Fibroblast of lung (primary cell): ENCODE data around the gene SUMF1.
"Not testable (repeated sequence)": the region's sequence is repeated elsewhere in the genome, so short reads cannot be mapped to it uniquely, and the experiment has no call there.

ENCODE experiments used
- CTCF ChIP-seq, 2 donors: IDR thresholded peaks in 1 of 2; conservative IDR thresholded peaks in 1 of 2; 1 replicate in 1 of 2; 2 replicates in 1 of 2; pipeline ENCODE4 v1.5.1; 2011 to 2012; ENCODE audit warnings: low read length in 2 of 2, control low read depth in 1 of 2, inconsistent platforms in 1 of 2, low read depth in 1 of 2, mild to moderate bottlenecking in 1 of 2
- EZH2 ChIP-seq: IDR thresholded peaks from 2 replicates; pipeline ENCODE4 v1.5.1; 2012; ENCODE audit warnings: low read length, control low read depth, mild to moderate bottlenecking; ENCODE audit errors: missing control alignments

DNA sequence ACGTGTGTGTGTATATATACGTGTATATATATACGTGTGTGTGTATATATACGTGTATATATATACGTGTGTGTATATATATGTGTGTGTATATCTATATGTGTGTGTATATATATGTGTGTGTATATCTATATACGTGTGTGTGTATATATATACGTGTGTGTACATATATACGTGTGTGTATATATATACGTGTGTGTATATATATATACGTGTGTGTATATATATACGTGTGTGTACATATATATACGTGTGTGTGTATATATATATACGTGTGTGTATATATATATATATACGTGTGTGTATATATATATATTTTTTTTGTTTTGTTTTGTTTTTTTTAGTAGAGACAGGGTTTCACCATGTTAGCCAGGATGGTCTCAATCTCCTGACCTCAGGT is 10.3 kb downstream of the SUMF1 start:
- not testable (repeated sequence) for TF ChIP-seq CTCF (conservative IDR thresholded peaks at IDR 0.05 in 1 of 2, IDR thresholded peaks at IDR 0.05 in 1 of 2; ENCODE audit: low read depth in 1 of 2, low read length in 2 of 2); EZH2
